C4-2B (cell line): Measurements from ENCODE around the gene PLCB4.

Source experiments
- H3K27ac ChIP-seq: fragments of 450-650 bp; 2 replicates; pipeline ENCODE4 v1.5.1; 2017
- ZFX ChIP-seq: fragments of 450-650 bp; IDR thresholded peaks from 2 replicates; pipeline ENCODE4 v1.6.1; 2017
- TF ChIP-seq, protein P1 (sequence below): fragments of 450-650 bp; conservative IDR thresholded peaks from 2 replicates; pipeline ENCODE4 v1.5.1; 2017; ENCODE audit warnings: mild to moderate bottlenecking

PLCB4 gene

DNA sequence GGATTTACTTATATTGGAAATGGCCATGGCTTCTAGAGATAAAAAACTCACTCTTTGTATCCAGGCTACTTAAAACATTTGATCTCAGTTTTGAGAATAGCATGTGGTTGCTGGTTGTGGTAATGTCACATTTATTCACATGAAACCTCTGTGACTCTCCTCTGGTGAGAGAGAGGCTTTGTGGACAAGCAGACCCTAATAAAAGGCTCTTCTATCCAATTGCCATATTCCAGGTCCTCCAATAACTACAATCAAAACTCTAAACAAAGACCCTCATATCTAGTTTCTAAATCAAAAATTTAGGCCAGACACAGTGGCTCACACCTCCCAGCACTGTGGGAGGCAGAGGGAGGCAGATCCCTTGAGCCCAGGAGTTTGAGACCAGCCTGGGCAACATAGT, 269.2 kb downstream of the PLCB4 start:
- H3K27ac ChIP-seq = no peak overlapping the region
- TF ChIP-seq, protein P1, sequence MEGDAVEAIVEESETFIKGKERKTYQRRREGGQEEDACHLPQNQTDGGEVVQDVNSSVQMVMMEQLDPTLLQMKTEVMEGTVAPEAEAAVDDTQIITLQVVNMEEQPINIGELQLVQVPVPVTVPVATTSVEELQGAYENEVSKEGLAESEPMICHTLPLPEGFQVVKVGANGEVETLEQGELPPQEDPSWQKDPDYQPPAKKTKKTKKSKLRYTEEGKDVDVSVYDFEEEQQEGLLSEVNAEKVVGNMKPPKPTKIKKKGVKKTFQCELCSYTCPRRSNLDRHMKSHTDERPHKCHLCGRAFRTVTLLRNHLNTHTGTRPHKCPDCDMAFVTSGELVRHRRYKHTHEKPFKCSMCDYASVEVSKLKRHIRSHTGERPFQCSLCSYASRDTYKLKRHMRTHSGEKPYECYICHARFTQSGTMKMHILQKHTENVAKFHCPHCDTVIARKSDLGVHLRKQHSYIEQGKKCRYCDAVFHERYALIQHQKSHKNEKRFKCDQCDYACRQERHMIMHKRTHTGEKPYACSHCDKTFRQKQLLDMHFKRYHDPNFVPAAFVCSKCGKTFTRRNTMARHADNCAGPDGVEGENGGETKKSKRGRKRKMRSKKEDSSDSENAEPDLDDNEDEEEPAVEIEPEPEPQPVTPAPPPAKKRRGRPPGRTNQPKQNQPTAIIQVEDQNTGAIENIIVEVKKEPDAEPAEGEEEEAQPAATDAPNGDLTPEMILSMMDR = no peak

DNA sequence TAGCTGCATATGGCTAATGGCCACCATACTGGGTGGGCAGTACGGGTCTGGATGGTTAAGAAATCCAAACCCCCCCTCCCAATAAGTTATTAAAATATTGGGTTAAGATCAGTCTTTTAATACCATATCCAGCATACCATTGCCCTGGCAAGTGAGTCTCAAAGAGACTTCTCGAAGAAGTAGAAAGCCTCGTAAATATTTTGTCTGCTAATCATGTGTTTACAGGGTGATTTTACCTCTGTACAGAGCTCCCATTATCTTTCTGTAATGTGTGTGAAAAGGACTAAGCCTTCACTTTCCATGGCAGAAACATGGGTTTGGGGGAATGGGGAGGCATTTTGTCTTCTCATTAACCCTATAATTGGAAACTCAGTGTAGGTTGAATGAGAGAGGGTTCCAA, 270.8 kb downstream of the PLCB4 start:
- H3K27ac ChIP-seq = no peak overlapping the region
- TF ChIP-seq, protein P1 = no peak
- no peak for TF ChIP-seq ZFX

DNA sequence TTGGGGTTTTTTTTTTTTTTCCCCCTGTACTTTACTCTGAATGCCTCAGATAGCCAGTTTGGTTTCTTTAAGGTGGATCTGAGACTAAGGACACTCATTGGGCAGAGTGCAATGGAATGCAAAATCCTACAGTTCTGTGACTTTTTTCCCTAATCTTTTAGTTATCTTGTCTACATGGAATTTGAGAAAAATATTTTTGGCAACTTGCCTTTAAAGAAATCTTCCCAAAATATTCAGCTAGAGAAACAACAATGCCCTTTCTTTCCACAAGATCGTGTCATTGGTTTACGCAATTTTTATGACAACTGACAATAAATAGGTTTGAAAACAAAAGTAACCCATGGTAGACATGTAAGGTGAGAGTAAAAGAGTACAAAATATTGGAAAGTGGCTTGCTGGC, 273.8 kb downstream of the PLCB4 start:
- TF ChIP-seq, protein P1 = no peak
- TF ChIP-seq ZFX = no peak
- H3K27ac ChIP-seq = no peak overlapping the region

DNA sequence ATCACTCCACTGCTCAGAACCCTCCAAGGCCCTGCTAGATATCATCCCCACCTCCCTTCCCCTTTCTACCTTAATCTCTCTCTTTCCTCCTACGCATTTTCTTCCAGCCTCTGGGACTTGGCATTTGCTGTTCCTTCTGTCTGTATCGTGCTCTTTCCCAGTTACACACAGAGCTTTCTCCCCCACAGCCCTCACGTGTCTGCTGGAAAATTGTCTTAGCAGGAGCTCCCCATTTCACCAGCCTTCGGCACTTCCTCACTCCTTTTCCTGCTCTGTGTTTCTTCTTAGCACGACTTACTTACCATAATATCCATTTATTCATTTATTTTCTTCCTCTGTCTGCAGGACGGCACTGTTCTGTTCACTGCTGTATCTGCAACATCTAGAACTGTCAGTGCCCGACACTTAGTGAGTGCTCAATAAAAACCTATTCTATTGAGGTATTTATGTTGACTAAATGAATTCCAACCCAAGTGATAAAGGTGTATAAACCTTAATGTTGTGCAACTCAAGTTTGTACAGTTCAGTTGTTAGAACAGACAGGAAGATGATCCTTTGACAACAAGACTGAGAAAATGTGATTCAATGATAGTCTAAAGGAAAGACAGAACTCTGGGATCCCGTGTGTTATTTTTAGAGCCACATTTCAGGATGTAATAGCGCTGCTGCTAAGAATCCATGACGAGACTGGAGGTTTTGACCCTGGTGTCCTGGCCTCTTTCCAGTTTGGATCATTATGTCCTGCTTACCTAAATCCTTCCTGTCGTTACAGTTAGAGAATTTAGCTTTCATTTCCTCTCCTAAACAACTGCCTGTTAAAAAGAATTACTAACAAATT, 275.4 kb downstream of the PLCB4 start:
- H3K27ac ChIP-seq = peak overlapping the region; percentile 24

DNA sequence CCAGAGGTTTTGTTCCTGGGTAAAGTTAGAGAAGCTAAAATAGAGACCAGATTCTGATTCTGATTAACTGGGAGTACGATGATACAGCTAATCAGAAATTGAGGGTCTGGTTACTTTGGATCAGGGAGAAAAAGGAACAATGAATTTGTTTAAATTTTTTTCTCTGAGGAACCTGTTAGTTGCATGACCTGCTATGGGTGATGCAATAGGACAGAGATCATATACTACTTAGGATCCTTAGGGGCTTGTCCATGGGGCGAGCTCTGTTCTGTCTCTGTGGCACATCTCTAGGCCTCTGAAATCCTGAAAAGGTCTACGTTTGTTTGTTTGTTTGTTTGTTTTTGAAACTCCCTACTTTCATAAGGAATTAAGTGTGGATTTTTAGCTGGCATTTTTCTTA, 279.4 kb downstream of the PLCB4 start:
- TF ChIP-seq, protein P1 = no peak
- no peak for TF ChIP-seq ZFX
- no peak overlapping the region for H3K27ac ChIP-seq

More for the DNA sequence above, 275.4 kb downstream of the PLCB4 start:
- TF ChIP-seq, protein P1 = no peak
- TF ChIP-seq ZFX = no peak

DNA sequence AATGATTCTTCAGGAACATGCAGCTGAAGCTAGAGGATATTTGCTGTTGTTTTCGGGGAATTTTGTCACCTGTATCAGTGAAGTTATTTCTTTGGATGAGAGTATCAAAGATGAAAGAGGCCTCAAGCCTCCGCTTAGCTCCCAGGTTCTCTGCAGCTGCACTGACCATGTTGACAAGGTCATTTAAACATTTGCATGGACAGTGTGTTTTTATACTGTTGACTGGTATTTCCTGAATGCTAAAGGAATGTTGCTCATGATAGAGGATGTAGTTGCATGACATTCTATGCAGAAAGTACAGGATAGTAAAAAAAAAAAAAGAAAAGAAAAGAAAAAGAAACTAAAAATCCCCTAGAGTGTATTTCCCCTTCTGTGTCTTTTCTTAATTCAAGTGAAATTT, 279.9 kb downstream of the PLCB4 start:
- no peak for TF ChIP-seq ZFX
- TF ChIP-seq, protein P1 = no peak
- H3K27ac ChIP-seq = no peak overlapping the region

DNA sequence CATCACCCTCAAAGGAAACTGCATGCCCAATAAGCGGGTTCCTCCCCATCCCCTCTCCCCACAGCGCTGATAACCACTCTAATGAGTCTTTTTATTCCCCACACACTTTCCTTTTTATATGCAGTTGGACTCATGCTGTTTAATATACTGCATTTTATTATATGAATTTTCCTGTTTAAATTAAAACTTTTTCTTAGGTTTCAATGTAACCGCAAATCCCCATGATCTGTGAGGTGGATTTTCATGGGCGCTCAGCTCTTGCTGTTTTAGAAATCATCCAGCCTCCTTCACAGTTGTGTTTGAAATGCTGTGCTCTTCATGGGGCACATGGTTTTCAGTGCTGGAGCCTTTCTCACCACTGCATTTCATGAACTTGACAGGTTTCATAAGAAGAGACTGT, 280.4 kb downstream of the PLCB4 start:
- TF ChIP-seq, protein P1 = no peak
- no peak for TF ChIP-seq ZFX
- H3K27ac ChIP-seq = no peak overlapping the region
